Measurements from ENCODE around the gene HLA-DOA.

DNA sequence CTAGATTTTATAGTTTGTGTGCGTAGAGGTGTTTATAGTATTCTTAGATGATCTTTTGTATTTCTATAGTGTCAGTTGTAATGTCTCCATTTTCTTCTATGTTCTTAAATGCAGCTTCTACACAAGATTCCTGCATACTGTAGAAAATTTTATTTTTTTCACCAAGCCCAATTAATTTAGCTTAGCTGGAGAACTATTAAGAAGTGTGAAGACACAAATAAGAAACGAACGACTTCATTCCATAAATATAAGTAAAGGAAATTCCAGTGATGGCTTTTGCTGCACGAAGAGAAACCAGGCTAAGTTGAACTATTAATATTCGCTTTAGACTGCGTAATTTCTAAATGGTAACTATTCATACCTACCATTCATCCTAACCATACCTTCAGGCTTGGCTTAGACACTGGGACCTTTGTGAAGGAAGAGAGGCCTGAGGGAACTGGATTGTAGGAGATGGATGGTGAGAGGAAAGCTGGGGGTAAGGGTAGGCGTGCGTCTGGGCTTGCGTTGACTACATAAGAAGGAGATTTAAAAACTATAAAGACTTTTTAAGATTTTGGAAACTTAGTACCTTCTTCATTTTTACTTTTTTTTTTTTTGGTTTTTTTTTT is 15.9 kb downstream of the HLA-DOA start:
- no peak for TF ChIP-seq TAF1 (IDR thresholded peaks at IDR 0.05; ENCODE audit: borderline replicate concordance, insufficient read depth, low read length)
- no peak for TF ChIP-seq POLR2AphosphoS5 (IDR thresholded peaks at IDR 0.05; ENCODE audit: low read depth, low read length)
- TF ChIP-seq, protein P1, sequence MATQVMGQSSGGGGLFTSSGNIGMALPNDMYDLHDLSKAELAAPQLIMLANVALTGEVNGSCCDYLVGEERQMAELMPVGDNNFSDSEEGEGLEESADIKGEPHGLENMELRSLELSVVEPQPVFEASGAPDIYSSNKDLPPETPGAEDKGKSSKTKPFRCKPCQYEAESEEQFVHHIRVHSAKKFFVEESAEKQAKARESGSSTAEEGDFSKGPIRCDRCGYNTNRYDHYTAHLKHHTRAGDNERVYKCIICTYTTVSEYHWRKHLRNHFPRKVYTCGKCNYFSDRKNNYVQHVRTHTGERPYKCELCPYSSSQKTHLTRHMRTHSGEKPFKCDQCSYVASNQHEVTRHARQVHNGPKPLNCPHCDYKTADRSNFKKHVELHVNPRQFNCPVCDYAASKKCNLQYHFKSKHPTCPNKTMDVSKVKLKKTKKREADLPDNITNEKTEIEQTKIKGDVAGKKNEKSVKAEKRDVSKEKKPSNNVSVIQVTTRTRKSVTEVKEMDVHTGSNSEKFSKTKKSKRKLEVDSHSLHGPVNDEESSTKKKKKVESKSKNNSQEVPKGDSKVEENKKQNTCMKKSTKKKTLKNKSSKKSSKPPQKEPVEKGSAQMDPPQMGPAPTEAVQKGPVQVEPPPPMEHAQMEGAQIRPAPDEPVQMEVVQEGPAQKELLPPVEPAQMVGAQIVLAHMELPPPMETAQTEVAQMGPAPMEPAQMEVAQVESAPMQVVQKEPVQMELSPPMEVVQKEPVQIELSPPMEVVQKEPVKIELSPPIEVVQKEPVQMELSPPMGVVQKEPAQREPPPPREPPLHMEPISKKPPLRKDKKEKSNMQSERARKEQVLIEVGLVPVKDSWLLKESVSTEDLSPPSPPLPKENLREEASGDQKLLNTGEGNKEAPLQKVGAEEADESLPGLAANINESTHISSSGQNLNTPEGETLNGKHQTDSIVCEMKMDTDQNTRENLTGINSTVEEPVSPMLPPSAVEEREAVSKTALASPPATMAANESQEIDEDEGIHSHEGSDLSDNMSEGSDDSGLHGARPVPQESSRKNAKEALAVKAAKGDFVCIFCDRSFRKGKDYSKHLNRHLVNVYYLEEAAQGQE (IDR thresholded peaks at IDR 0.05; ENCODE audit: insufficient read depth in 1 of 2, low read depth in 2 of 2, low read length in 2 of 2) = no peak
- no peak for TF ChIP-seq SIN3A (IDR thresholded peaks at IDR 0.05; ENCODE audit: borderline replicate concordance, insufficient read depth, low read length)
- TF ChIP-seq FOXP2 (optimal IDR thresholded peaks at IDR 0.05; ENCODE audit: borderline replicate concordance, extremely low read depth, extremely low read length, insufficient read depth) = no peak

Measured in PFSK-1 (cell line).